Pancreas (tissue), 10 donors: ENCODE data around the gene SAMMSON. TPM values are rescaled to one million over a fixed set of nuclear protein-coding genes. Genes with fewer than 3 reads are reported as not detected.

Source experiments
- ATAC-seq, 4 donors: fragments of 200-7000 bp; cut with Tn5 transposase; one replicate each; pipeline versions ENCODE4 v1.8.0 to v1.9.1; 2020; ENCODE audit warnings: mild to moderate bottlenecking in 4 of 4, moderate library complexity in 4 of 4
- DNase-seq, 6 donors: peaks; one replicate each; pipeline ENCODE4 v3.0.0-alpha.2; 2020
- FAIRE-seq: peaks from 2 replicates; lab custom pipeline; 2012; peaks lifted over from hg19 to GRCh38; lab: Jason Lieb, UNC
- H3K27ac ChIP-seq, 4 donors: fragments of 200-600 bp; sonication (generic); 1 replicate in 3 of 4; 2 replicates in 1 of 4; pipeline versions ENCODE4 v1.5.0 to v1.8.0; 2020
- H3K27me3 ChIP-seq, 4 donors: fragments of 200-600 bp; one replicate each; pipeline ENCODE4 v1.8.0; 2021
- H3K36me3 ChIP-seq, 3 donors: fragments of 200-600 bp; sonication (generic) in 1 of 3; one replicate each; pipeline versions ENCODE4 v1.5.0 to v1.8.0; 2020 to 2021
- H3K4me1 ChIP-seq, 3 donors: fragments of 200-600 bp; one replicate each; pipeline ENCODE4 v1.8.0; 2021
- H3K4me3 ChIP-seq, 4 donors: fragments of 200-600 bp; sonication (generic) in 2 of 4; one replicate each; pipeline versions ENCODE4 v1.5.0 to v1.8.0; 2020 to 2021
- H3K9me3 ChIP-seq, 4 donors: fragments of 200-600 bp; one replicate each; pipeline ENCODE4 v1.8.0; 2021
- CTCF ChIP-seq, 4 donors: fragments of 200-600 bp; sonication (generic) in 3 of 4; IDR thresholded peaks; one replicate each; pipeline versions ENCODE4 v1.5.0 to v1.8.0; 2021; ENCODE audit warnings: antibody characterized with exemption in 4 of 4
- WGBS, 2 donors: extraction: QIAGEN DNeasy Blood & Tissue Kit; methylation state at CpG; one replicate each; pipeline ENCODE4 v1.1.7; 2013; 5-methylcytosine and 5-hydroxymethylcytosine counted together
- intact Hi-C, 3 donors: fragments of 100-400 bp; cut with DNase I; formaldehyde crosslinking; loops; one replicate each; pipeline versions ENCODE4 v1.11.1 to v1.14.2; 2022
- polyA plus RNA-seq, 2 donors: library from polyadenylated mRNA; stranded (reverse); fragments of 200-250 nt; gene quantifications; one replicate each; pipeline ENCODE4 v1.2.3, GENCODE V29; 2013
- total RNA-seq, 6 donors: library from RNA; stranded (reverse); fragmentation: NEBNext Ultra II Directional in 4 of 6; extraction: Animal tissue kit (Norgen Biotek cat#: 25700) in 4 of 6; gene quantifications; one replicate each; pipeline versions ENCODE4 v1.2.1 to v1.2.4, GENCODE V29; 2021 to 2023
- donor health status: healthy with polysubstance abuse.
- donor health status: DM: no; HTN: no; CAD: no; lungs with moderate emphysema.
- donor health status: DM: no; HTN: no; CAD: no.
- donor health status: control.
- donor health status: control.
- donor health status: Bipolar disorder and iron deficiency.
- donor health status: DM: yes; HTN: yes; CAD: no.
- donor health status: DM: no; HTN: no; CAD: no.
- donor health status: DM: no; HTN: no; CAD: no.
- donor health status: DM: yes; HTN: yes; CAD: no.

The SAMMSON gene
- total and polyA plus RNA-seq, 8 donors: 0.14 TPM; not detected in 7

DNA sequence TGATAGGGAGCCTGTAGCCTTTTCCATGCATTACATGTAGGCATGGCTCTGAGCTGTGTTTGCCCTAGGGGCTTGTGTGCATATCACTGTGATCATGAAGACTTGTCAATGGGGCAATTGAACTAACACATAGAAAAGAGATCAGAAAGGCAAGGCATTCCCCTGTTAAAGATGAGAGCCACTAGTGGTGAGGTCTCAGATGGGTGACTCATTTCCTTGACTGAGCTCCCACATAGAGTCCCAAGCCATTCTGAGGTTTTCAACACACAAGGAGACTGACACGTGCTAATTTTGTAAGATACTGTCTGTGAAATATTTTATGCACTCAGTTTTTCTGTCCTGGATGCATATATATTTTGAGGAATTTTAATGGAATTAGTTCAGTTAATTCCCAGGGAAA, 53.8 kb downstream of the SAMMSON start:
- WGBS, 2 donors: 71 to 83% methylated on average over 1 of the region's 1 CpG
- Histone ChIP-seq H3K36me3 (no peaks in the 10 kb centered on the region), H3K4me1 (no peaks in the 10 kb centered on the region), H3K27ac (no peak overlapping the region), H3K27me3 (no peaks in the 10 kb centered on the region), H3K9me3 (no peaks in the 10 kb centered on the region), H3K4me3 (no peak overlapping the region)
- DNase-seq (no peak), ATAC-seq (no peak), FAIRE-seq (no peak)
- intact Hi-C loops: no loop called here
- TF ChIP-seq CTCF (IDR thresholded peaks at IDR 0.05): no peak

DNA sequence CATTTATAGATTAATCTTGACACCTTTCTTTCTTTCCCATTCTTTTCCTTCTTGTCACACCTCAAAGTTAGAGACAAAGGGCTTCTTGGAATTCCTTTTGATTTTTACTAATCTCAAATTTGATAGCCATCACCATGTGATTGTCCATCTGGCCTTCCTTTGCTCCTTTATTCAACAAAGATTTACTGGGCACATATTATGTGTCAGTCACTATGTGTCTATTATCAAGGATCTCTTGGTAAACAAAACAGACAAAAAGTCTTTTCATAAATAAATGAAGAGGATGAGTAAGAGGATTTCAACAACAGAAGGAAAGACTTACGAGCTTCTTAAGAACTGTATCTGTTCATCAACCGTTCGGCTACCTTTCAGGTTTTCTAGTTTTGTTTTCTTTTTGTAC, 56.5 kb downstream of the SAMMSON start:
- H3K9me3 ChIP-seq: no peaks in the 10 kb centered on the region
- no peak overlapping the region for H3K27ac ChIP-seq
- H3K36me3 ChIP-seq: no peaks in the 10 kb centered on the region
- intact Hi-C loops: no loop called here
- no peaks in the 10 kb centered on the region for H3K4me1 ChIP-seq
- no peaks in the 10 kb centered on the region for H3K27me3 ChIP-seq
- 96 to 98% methylated on average over 3 of the region's 3 CpGs for WGBS, 2 donors
- TF ChIP-seq CTCF (IDR thresholded peaks at IDR 0.05): no peak
- no peak for ATAC-seq
- no peak overlapping the region for H3K4me3 ChIP-seq
- no peak for DNase-seq
- no peak for FAIRE-seq

DNA sequence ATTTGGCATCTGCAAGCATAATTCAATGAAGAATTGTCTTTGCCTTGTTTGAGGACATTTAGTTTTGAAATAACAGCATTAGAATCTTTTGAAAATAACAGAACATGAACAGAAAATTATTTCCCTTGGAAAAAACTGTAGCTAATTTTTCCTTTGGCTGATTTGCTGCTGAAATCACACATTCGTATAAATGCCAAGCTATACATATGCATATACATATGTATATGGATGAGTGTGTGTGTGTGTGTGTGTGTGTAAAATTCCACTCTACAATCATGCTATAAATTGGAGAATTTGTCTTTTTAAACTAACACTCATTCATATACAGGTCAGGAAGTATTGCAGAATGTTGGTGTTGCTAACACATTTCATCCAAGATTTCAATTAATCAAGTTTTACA, 57.9 kb downstream of the SAMMSON start:
- DNase-seq (no peak), FAIRE-seq (no peak), ATAC-seq (no peak)
- intact Hi-C loops: no loop called here
- TF ChIP-seq CTCF (IDR thresholded peaks at IDR 0.05): no peak
- WGBS, 2 donors: 68% methylated on average over 1 of the region's 1 CpG
- H3K9me3 ChIP-seq: no peaks in the 10 kb centered on the region
- no peak overlapping the region for H3K4me3 ChIP-seq
- H3K4me1 ChIP-seq: no peaks in the 10 kb centered on the region
- no peak overlapping the region for H3K27ac ChIP-seq
- no peaks in the 10 kb centered on the region for H3K27me3 ChIP-seq
- H3K36me3 ChIP-seq: no peaks in the 10 kb centered on the region

GRCh38 chr3:70061096-70061495, 61.6 kb downstream of the SAMMSON start:
- H3K4me1 ChIP-seq: no peaks in the 10 kb centered on the region
- ATAC-seq (no peak), DNase-seq (no peak), FAIRE-seq (no peak)
- no peaks in the 10 kb centered on the region for H3K9me3 ChIP-seq
- no peaks in the 10 kb centered on the region for H3K27me3 ChIP-seq
- no peak overlapping the region for H3K27ac ChIP-seq
- intact Hi-C loops: no loop called here
- no peak for TF ChIP-seq CTCF (IDR thresholded peaks at IDR 0.05)
- no peak overlapping the region for H3K4me3 ChIP-seq
- no peaks in the 10 kb centered on the region for H3K36me3 ChIP-seq
- WGBS, 2 donors: 81 to 84% methylated on average over 5 of the region's 5 CpGs

DNA sequence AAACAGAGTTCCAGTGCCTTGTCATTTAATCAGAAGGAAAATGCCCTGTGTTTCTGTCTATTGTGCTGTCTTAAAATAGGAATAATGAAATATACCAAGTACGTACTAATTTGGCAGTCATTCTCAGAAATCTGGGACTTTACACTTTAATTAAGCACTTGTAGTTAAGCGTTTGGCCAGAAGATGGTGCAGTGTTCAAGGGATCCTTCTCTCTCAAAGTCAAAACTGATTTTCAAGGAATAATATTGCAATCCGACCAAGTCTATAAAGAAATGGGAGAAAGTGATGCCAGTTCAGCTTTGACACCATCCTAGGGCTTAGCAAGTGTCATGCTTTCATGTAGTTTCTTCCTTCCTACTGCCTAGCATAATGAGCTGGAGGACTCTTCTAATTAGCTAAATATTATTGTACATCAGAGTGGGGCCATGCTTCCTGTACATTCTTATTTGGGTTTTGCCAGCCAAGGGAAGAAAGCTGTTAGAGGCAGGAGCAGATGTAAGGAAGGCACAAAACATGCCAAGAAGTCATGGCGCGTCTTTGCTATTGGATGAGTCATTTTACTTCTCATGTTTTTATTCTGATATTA, 64.8 kb downstream of the SAMMSON start:
- intact Hi-C loops: no loop called here
- H3K4me1 ChIP-seq: no peaks in the 10 kb centered on the region
- peaks cover 0 to 3% (median 0%) of the 10 kb centered on the region in 4 donors for H3K27me3 ChIP-seq
- ATAC-seq (peak in 3 of 4 donors; percentile 71 to 75 (median 74)), DNase-seq (peak in 1 of 6 donors; percentile 6), FAIRE-seq (peak; percentile 75)
- no peak overlapping the region for H3K4me3 ChIP-seq
- no peaks in the 10 kb centered on the region for H3K36me3 ChIP-seq
- peak; percentile 36 to 66 (median 48) for TF ChIP-seq CTCF (IDR thresholded peaks at IDR 0.05)
- WGBS, 2 donors: 25 to 38% methylated on average over 5 of the region's 5 CpGs
- H3K9me3 ChIP-seq: no peaks in the 10 kb centered on the region
- no peak overlapping the region for H3K27ac ChIP-seq
